HEK293 (cell line): Measurements from ENCODE around the gene EPSTI1.

Experiments used
- CTCF ChIA-PET: fragments of 350-600 bp; formaldehyde crosslinking; extraction: SDS; loops from one replicate; lab custom pipeline; 2021; ENCODE audit warnings: antibody characterized with exemption; lab: Yijun Ruan, JAX
- POLR2A ChIA-PET: fragments of 300-600 bp; formaldehyde crosslinking; extraction: SDS; loops from one replicate; lab custom pipeline; 2020; ENCODE audit warnings: antibody characterized with exemption, inconsistent platforms; lab: Yijun Ruan, JAX
- H3K27ac ChIP-seq: fragments of 200-500 bp; sonication (Bioruptor generic); 2 replicates; pipeline ENCODE4 v1.5.1; 2014; ENCODE audit warnings: low read depth, low read length, control low read depth, inconsistent platforms; ENCODE audit errors: extremely low read depth
- H3K36me3 ChIP-seq, 2 experiments: fragments of 200-500 bp in 1 of 2; sonication (Bioruptor generic) in 1 of 2; 1 replicate in 1 of 2; 2 replicates in 1 of 2; pipeline ENCODE4 v1.5.1; 2014 to 2017; ENCODE audit warnings: inconsistent platforms in 2 of 2, low read length in 2 of 2; ENCODE audit not compliant: control insufficient read depth in 2 of 2, insufficient read depth in 1 of 2
- H3K4me1 ChIP-seq: fragments of 200-500 bp; sonication (Bioruptor generic); 2 replicates; pipeline ENCODE4 v1.5.1; 2014; ENCODE audit warnings: mild to moderate bottlenecking, low read length, inconsistent platforms; ENCODE audit not compliant: control insufficient read depth, insufficient read depth
- H3K4me3 ChIP-seq: 2 replicates; pipeline ENCODE4 v1.5.1; 2011; ENCODE audit warnings: low read depth, mild to moderate bottlenecking, control low read depth, low read length, moderate library complexity
- H3K9me3 ChIP-seq: fragments of 200-500 bp; sonication (Bioruptor generic); 2 replicates; pipeline ENCODE4 v1.5.1; 2014; ENCODE audit warnings: low read depth, low read length, inconsistent platforms; ENCODE audit not compliant: control insufficient read depth, insufficient read depth
- KLF8 ChIP-seq: fragments of 450-650 bp; formaldehyde crosslinking; IDR thresholded peaks from 2 replicates; pipeline ENCODE4 v1.5.1; 2016; ENCODE audit warnings: missing biosample characterization, missing genetic modification characterization
- PRDM6 ChIP-seq: fragments of 450-650 bp; formaldehyde crosslinking; IDR thresholded peaks from 2 replicates; pipeline ENCODE4 v1.5.1; 2017; ENCODE audit warnings: missing biosample characterization, missing genetic modification characterization
- ZBTB6 ChIP-seq: fragments of 450-650 bp; formaldehyde crosslinking; IDR thresholded peaks from 2 replicates; pipeline ENCODE4 v1.5.1; 2017; ENCODE audit warnings: missing biosample characterization, missing genetic modification characterization
- ZNF10 ChIP-seq: fragments of 450-650 bp; formaldehyde crosslinking; IDR thresholded peaks from 2 replicates; pipeline ENCODE4 v1.5.1; 2017; ENCODE audit warnings: missing biosample characterization, missing genetic modification characterization
- ZNF121 ChIP-seq: fragments of 450-650 bp; formaldehyde crosslinking; IDR thresholded peaks from 2 replicates; pipeline ENCODE4 v1.5.1; 2016; ENCODE audit warnings: missing biosample characterization, missing genetic modification characterization
- ZNF26 ChIP-seq: fragments of 450-650 bp; formaldehyde crosslinking; IDR thresholded peaks from 2 replicates; pipeline ENCODE4 v1.5.1; 2016; ENCODE audit warnings: missing biosample characterization, missing genetic modification characterization
- ZNF423 ChIP-seq: fragments of 450-650 bp; formaldehyde crosslinking; IDR thresholded peaks from 2 replicates; pipeline ENCODE4 v1.5.1; 2016; ENCODE audit warnings: missing biosample characterization, missing genetic modification characterization
- ZNF530 ChIP-seq: fragments of 450-650 bp; formaldehyde crosslinking; IDR thresholded peaks from 2 replicates; pipeline ENCODE4 v1.5.1; 2016; ENCODE audit warnings: low read depth, missing biosample characterization, missing genetic modification characterization
- ZNF549 ChIP-seq: fragments of 450-650 bp; IDR thresholded peaks from 2 replicates; pipeline ENCODE4 v1.5.1; 2018; ENCODE audit warnings: missing biosample characterization, missing genetic modification characterization, mild to moderate bottlenecking, inconsistent platforms, moderate library complexity
- ZNF777 ChIP-seq: fragments of 450-650 bp; formaldehyde crosslinking; IDR thresholded peaks from 2 replicates; pipeline ENCODE4 v1.5.1; 2017; ENCODE audit warnings: missing biosample characterization, missing genetic modification characterization, borderline replicate concordance

Gene EPSTI1

GRCh38 chr13:42836930-42837690, 154.9 kb downstream of the EPSTI1 start:
- H3K4me1 ChIP-seq: no peaks in the 10 kb centered on the region
- POLR2A ChIA-PET: no interaction called here
- H3K4me3 ChIP-seq: no peak overlapping the region
- TF ChIP-seq ZNF121 (tag by site-specific recombination) (no peak), ZNF26 (tag by site-specific recombination) (no peak), PRDM6 (no peak), ZNF423 (tag by site-specific recombination) (no peak), ZNF530 (tag by site-specific recombination) (no peak), KLF8 (no peak), ZBTB6 (tag by site-specific recombination) (no peak), ZNF549 (no peak), ZNF777 (tag by site-specific recombination) (no peak), ZNF10 (no peak)
- H3K36me3 ChIP-seq: no peaks in the 10 kb centered on the region
- H3K9me3 ChIP-seq: no peaks in the 10 kb centered on the region
- no peak overlapping the region for H3K27ac ChIP-seq
- CTCF ChIA-PET: interaction anchor here (0.7 to 1.3 kb wide), 3 partner anchors 118 to 295 kb away, joined by 3 to 4 read pairs (median 4); no protein-coding TSS in a partner anchor
